Loucy (cell line): ENCODE results near the gene CYB5D1.

Experiments
- H2AFZ ChIP-seq: fragments of 200-600 bp; sonication (generic); 2 replicates; pipeline ENCODE4 v1.6.0; 2016; ENCODE audit warnings: antibody characterized with exemption, mild to moderate bottlenecking, low read length, moderate library complexity
- H3F3A ChIP-seq: fragments of 200-600 bp; 2 replicates; pipeline ENCODE4 v1.6.0; 2016; ENCODE audit warnings: antibody characterized with exemption, low read depth, mild to moderate bottlenecking
- H3K27me3 ChIP-seq: fragments of 200-600 bp; sonication (generic); 2 replicates; pipeline ENCODE4 v1.6.1; 2014; ENCODE audit warnings: low read length, mild to moderate bottlenecking; ENCODE audit not compliant: insufficient read depth, poor library complexity, severe bottlenecking
- H3K36me3 ChIP-seq: fragments of 200-600 bp; sonication (generic); 2 replicates; pipeline ENCODE4 v1.6.1; 2016; ENCODE audit warnings: low read length; ENCODE audit not compliant: insufficient read depth
- H3K4me1 ChIP-seq: fragments of 200-600 bp; sonication (generic); 2 replicates; pipeline ENCODE4 v1.5.1; 2014; ENCODE audit warnings: low read length, mild to moderate bottlenecking; ENCODE audit not compliant: insufficient read depth, poor library complexity, severe bottlenecking
- H3K4me2 ChIP-seq: fragments of 200-600 bp; sonication (generic); 2 replicates; pipeline ENCODE4 v1.6.0; 2014; ENCODE audit warnings: antibody characterized with exemption, low read length, low read depth, mild to moderate bottlenecking; ENCODE audit not compliant: poor library complexity, severe bottlenecking
- H3K4me3 ChIP-seq: fragments of 200-600 bp; sonication (generic); 2 replicates; pipeline ENCODE4 v1.5.1; 2014; ENCODE audit warnings: low read length, mild to moderate bottlenecking, mixed read lengths; ENCODE audit not compliant: poor library complexity, severe bottlenecking
- H3K79me2 ChIP-seq: fragments of 200-600 bp; sonication (generic); 2 replicates; pipeline ENCODE4 v1.6.1; 2014; ENCODE audit warnings: low read length; ENCODE audit not compliant: insufficient read depth
- H3K9ac ChIP-seq: fragments of 200-600 bp; sonication (generic); 2 replicates; pipeline ENCODE4 v1.6.0; 2014; ENCODE audit warnings: mild to moderate bottlenecking, low read depth, low read length, moderate library complexity; ENCODE audit not compliant: poor library complexity, severe bottlenecking
- H3K9me2 ChIP-seq: fragments of 200-600 bp; sonication (generic); replicated peaks from 2 replicates; pipeline ENCODE4 v1.6.1; 2016; ENCODE audit warnings: low read depth, low read length, mixed read lengths
- H3K9me3 ChIP-seq: fragments of 200-600 bp; sonication (generic); 2 replicates; pipeline ENCODE4 v1.6.1; 2014; ENCODE audit warnings: mild to moderate bottlenecking, antibody characterized with exemption, low read length, low read depth; ENCODE audit not compliant: insufficient read depth
- H4K20me1 ChIP-seq: fragments of 200-600 bp; sonication (generic); 2 replicates; pipeline ENCODE4 v1.6.0; 2014; ENCODE audit warnings: antibody characterized with exemption, low read length, mild to moderate bottlenecking; ENCODE audit not compliant: insufficient read depth, poor library complexity, severe bottlenecking
- CTCF ChIP-seq: fragments of 200-600 bp; sonication (generic); conservative IDR thresholded peaks from 2 replicates; pipeline ENCODE4 v1.5.1; 2014; ENCODE audit warnings: mild to moderate bottlenecking, antibody characterized with exemption, low read length
- EZH2phosphoT487 ChIP-seq: fragments of 200-600 bp; IDR thresholded peaks from 2 replicates; pipeline ENCODE4 v1.6.1; 2018; ENCODE audit warnings: antibody characterized with exemption, mild to moderate bottlenecking, moderate library complexity, borderline replicate concordance

The CYB5D1 gene

GRCh38 chr17:7910711-7911110 is 52.9 kb downstream of the CYB5D1 start:
- Histone ChIP-seq H3F3A (peaks cover 10% of the 10 kb centered on the region; the same call in 1 of the 2 replicates), H3K4me2 (no peak overlapping the region), H3K4me3 (no peak overlapping the region), H3K9me3 (no peaks in the 10 kb centered on the region), H3K36me3 (peaks cover 70% of the 10 kb centered on the region; the same call in 1 of the 2 replicates), H4K20me1 (peaks cover 4% of the 10 kb centered on the region), H3K4me1 (peaks cover 14% of the 10 kb centered on the region), H3K9me2 (no peaks in the 10 kb centered on the region), H3K27me3 (no peaks in the 10 kb centered on the region), H3K9ac (no peak overlapping the region), H3K79me2 (peaks cover 7% of the 10 kb centered on the region; the same call in 1 of the 2 replicates), H2AFZ (no peak overlapping the region)
- no peak for TF ChIP-seq EZH2phosphoT487
- no peak for TF ChIP-seq CTCF

GRCh38 chr17:7911116-7911515 is 53.3 kb downstream of the CYB5D1 start:
- Histone ChIP-seq H3K9me3 (no peaks in the 10 kb centered on the region), H3K4me1 (peaks cover 14% of the 10 kb centered on the region), H3K27me3 (no peaks in the 10 kb centered on the region), H3K4me3 (no peak overlapping the region), H3K4me2 (no peak overlapping the region), H3K9ac (no peak overlapping the region), H3K79me2 (peaks cover 7% of the 10 kb centered on the region; the same call in 1 of the 2 replicates), H4K20me1 (peaks cover 4% of the 10 kb centered on the region), H3K36me3 (peaks cover 66% of the 10 kb centered on the region; the same call in 1 of the 2 replicates), H3F3A (peaks cover 10% of the 10 kb centered on the region; the same call in 1 of the 2 replicates), H2AFZ (no peak overlapping the region), H3K9me2 (no peaks in the 10 kb centered on the region)
- TF ChIP-seq CTCF, result no peak
- no peak for TF ChIP-seq EZH2phosphoT487
